Activated CD4-positive, alpha-beta T cell treated with anti-CD3 and anti-CD28 coated beads for 1 hour (primary cell): ENCODE measurements around the gene RPS6KA5.

Source experiments
- DNase-seq: peaks from one replicate; pipeline ENCODE4 v3.0.0-alpha.2; 2020

Gene RPS6KA5

DNA sequence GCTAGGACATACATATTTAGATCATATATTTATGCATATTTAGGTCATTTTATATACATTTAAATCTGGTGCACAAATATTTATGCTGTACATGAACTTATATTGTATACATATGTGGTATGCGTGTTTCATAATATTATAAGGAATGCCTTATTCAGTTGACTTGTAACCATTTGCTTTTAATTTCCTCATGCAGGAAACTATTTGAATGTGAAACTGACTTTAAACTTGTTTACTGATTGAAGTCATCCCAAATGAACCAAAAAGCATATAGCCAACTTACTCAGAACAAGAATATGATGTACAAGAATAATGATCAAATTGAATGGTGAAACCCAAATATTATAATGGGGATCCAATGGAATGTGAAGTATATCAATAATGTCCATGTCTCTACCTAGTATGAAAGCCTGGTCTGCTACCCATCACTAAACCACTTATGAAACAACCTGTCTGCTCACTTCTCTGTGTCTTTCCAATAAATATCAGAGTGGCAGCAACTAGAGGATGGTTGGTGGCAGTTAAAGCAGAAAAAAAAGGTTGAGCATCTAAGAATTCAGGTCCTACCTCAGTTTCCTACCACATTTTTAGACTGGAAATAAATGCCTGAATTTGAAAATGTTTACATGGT is 38.3 kb downstream of the RPS6KA5 start:
- DNase-seq, result no peak

GRCh38 chr14:91021115-91021514 is 39.3 kb downstream of the RPS6KA5 start:
- DNase-seq, result no peak

DNA sequence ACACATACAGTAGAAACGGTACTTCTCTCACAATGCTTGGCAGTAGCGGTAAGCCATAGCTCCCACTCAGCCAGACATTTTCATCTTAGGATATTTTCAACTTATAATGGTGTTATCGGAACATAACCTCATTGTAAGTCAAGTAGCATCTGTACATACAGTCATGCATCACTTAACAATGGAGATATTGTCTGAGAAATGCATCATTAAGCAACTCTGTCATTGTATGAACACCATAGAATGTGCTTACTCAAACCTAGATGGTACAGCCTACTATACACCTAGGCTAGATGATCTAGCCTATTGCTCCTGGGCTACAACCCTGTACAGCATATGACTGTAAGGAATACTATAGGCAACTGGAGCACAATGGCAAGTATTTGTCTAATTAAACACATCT is 40.8 kb downstream of the RPS6KA5 start:
- DNase-seq, result no peak

GRCh38 chr14:91018481-91018880 is 42.0 kb downstream of the RPS6KA5 start:
- DNase-seq, result no peak

DNA sequence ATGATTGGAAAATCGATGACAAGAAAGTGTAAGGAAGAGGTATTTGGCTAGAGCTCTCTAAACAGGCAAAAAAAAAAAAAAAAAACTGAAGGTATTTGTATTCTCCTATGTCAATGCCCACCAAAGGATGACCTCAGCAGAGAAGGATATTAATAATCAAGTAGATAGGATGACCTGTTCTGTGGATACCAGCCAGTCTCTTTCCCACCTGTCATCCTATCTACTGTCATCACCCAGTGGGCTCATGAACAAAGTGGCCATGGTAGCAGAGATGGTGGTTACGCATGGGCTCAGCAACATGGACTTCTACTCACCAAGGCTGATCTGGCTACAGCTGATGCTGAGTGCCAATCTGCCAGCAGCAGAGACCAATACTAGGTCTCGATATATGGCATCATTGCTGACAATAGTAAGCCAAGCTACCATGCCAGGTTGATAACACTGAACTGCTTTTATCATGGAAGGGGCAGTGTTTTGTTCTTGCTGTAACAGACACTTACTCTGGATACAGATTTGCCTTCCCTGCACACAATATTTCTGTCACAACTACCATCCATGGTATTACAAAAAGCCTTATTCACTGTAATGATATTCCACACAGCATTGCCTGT is 43.5 kb downstream of the RPS6KA5 start:
- no peak for DNase-seq

DNA sequence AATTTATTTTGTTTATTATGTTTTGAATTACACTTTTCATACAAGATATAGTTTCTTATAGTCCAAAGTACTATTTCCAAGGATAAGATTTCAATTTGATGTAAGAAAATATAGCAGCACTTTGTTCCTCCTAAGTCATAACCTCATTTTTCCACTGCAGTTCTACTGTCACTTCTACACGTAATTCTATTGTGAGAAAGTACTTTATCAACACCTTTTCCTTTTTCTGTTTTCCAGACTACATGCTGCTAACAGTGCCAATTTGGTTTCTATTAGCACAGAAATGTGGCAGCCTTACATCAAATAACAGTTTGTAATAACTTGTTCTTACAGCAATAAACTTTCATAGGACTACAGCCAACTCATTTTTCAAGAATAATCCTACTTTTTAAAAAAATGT is 45.0 kb downstream of the RPS6KA5 start:
- no peak for DNase-seq

- DNase-seq, result no peak
These were observed 48.4 kb downstream of the RPS6KA5 start for GRCh38 chr14:91012045-91012444.

- DNase-seq, result no peak
These were observed 50.3 kb downstream of the RPS6KA5 start for GRCh38 chr14:91010153-91010533.

DNA sequence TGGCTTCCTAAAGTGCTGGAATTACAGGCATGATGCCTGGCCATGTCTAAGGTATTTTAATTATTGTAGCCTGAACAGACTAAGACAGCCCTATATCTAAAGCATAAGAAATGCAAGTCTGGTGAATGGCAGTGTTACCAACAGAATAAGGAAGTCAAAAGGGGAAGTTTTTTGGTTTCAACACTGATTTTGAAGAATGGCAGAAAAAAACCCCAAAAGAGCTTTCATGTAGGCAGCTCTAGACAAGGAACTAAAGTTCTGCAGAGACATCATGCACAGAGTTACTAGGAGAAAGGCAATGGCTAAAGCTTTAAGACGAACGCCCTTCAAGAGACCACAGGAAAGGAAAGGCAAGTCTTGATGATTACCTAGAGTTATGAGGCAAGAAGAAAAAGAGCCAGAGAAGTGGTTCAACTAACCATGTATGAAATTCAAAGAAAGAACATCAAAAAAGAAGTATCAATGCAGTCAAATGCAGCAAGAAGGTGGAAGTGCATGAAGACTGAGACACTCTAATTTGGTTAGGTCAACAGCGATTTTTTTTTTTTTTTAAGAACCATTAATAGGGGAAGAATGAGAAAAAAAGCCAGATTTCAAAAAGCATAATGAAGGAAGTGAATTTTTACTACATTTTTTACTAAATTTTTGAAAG is 50.8 kb downstream of the RPS6KA5 start:
- DNase-seq, result no peak

GRCh38 chr14:91008759-91009409 is 51.6 kb downstream of the RPS6KA5 start:
- no peak for DNase-seq

GRCh38 chr14:91005716-91006115 is 54.7 kb downstream of the RPS6KA5 start:
- no peak for DNase-seq

- DNase-seq, result no peak
These were observed 55.5 kb downstream of the RPS6KA5 start for GRCh38 chr14:91004987-91005386.

- DNase-seq, result no peak
These were observed 61.1 kb downstream of the RPS6KA5 start for GRCh38 chr14:90999299-90999698.

- no peak for DNase-seq
These were observed 63.5 kb downstream of the RPS6KA5 start for GRCh38 chr14:90996967-90997366.

GRCh38 chr14:90995785-90996184 is 64.7 kb downstream of the RPS6KA5 start:
- no peak for DNase-seq

GRCh38 chr14:90993792-90994191 is 66.6 kb downstream of the RPS6KA5 start:
- DNase-seq, result no peak

GRCh38 chr14:90991690-90992443 is 68.6 kb downstream of the RPS6KA5 start:
- DNase-seq, result no peak

DNA sequence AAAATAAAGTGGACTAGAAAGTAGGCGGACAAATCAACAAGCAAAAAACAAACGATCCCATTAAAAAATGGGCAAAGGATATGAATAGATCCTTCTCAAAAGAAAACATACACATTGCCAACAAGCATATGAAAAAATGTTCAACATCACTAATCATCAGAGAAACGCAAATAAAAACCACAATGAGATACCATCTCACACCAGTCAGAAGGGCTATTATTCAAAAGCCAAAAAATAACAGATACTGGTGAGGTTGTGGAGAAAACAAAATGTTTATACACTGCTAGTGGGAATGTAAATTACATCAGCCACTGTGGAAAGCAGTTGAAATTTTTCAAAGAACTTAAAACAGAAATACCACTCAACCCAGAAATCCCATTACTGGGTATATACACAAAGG is 70.3 kb downstream of the RPS6KA5 start:
- DNase-seq, result no peak

- no peak for DNase-seq
These were observed 73.3 kb downstream of the RPS6KA5 start for GRCh38 chr14:90987140-90987539.

DNA sequence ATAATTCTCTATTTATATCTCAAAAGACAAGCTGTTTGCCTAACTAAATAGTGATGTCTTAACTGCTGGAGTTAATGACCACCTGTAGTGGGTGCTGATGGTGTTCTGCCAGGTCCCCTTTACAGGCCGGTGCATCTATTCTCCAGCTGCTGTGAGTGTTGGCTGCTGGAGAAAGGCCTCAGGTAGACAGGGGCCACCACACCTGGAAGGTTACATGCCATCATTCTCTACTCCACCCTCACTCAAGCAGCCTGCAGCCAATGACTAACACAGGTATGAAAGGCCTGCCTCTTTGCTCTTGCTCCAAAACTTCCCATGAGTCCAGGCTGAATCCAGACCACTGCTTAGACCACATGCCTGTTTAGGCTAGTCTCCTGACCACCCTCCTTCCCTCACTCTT is 73.9 kb downstream of the RPS6KA5 start:
- no peak for DNase-seq

GRCh38 chr14:90985601-90986242 is 74.7 kb downstream of the RPS6KA5 start:
- no peak for DNase-seq

GRCh38 chr14:90983560-90983959 is 76.9 kb downstream of the RPS6KA5 start:
- DNase-seq, result no peak

GRCh38 chr14:90981636-90982035 is 78.8 kb downstream of the RPS6KA5 start:
- no peak for DNase-seq
